SU-DHL-6 (cell line): ENCODE data around the gene CASP10.

Experiments
- H2AFZ ChIP-seq: fragments of 200-600 bp; sonication (generic); 2 replicates; pipeline ENCODE4 v1.6.1; 2014; ENCODE audit warnings: low read depth, mild to moderate bottlenecking, moderate library complexity, mixed read lengths, antibody characterized with exemption, low read length; ENCODE audit not compliant: severe bottlenecking
- H3F3A ChIP-seq: fragments of 200-600 bp; shearing (Covaris generic); 2 replicates; pipeline ENCODE4 v1.6.0; 2016; ENCODE audit warnings: antibody characterized with exemption, mild to moderate bottlenecking; ENCODE audit not compliant: insufficient read depth
- H3K27ac ChIP-seq: fragments of 200-600 bp; sonication (generic); 2 replicates; pipeline ENCODE4 v1.5.1; 2016; ENCODE audit warnings: low read depth, mild to moderate bottlenecking, low read length, moderate library complexity, mixed read lengths
- H3K27me3 ChIP-seq: fragments of 200-600 bp; sonication (generic), shearing (Covaris generic); 2 replicates; pipeline ENCODE4 v1.6.0; 2014; ENCODE audit warnings: mild to moderate bottlenecking, low read length
- H3K36me3 ChIP-seq: fragments of 200-600 bp; sonication (generic); 2 replicates; pipeline ENCODE4 v1.6.1; 2014; ENCODE audit warnings: mild to moderate bottlenecking, low read length, mixed read lengths
- H3K4me2 ChIP-seq: fragments of 300-600, 200-600 bp; shearing (Covaris generic), sonication (generic); 2 replicates; pipeline ENCODE4 v1.6.0; 2014; ENCODE audit warnings: low read length, low read depth, mild to moderate bottlenecking; ENCODE audit not compliant: poor library complexity, severe bottlenecking
- H3K4me3 ChIP-seq: fragments of 200-600 bp; sonication (generic); 2 replicates; pipeline ENCODE4 v1.5.1; 2014; ENCODE audit warnings: antibody characterized with exemption, low read length, mild to moderate bottlenecking, mixed read lengths; ENCODE audit not compliant: insufficient read depth, poor library complexity, severe bottlenecking
- H3K79me2 ChIP-seq: fragments of 200-600 bp; sonication (generic); 2 replicates; pipeline ENCODE4 v1.6.1; 2014; ENCODE audit warnings: mild to moderate bottlenecking, low read length, moderate library complexity; ENCODE audit not compliant: insufficient read depth
- H3K9ac ChIP-seq: fragments of 200-600 bp; sonication (generic); 2 replicates; pipeline ENCODE4 v1.7.0; 2014; ENCODE audit warnings: mild to moderate bottlenecking, low read length
- H3K9me2 ChIP-seq: fragments of 200-600 bp; sonication (generic); replicated peaks from 2 replicates; pipeline ENCODE4 v1.6.1; 2014; ENCODE audit warnings: low read length; ENCODE audit not compliant: insufficient read depth
- H3K9me3 ChIP-seq: fragments of 200-600 bp; sonication (generic); 2 replicates; pipeline ENCODE4 v1.6.1; 2014; ENCODE audit warnings: low read length, mixed read lengths; ENCODE audit not compliant: insufficient read depth
- H4K20me1 ChIP-seq: fragments of 200-600 bp; sonication (generic); 2 replicates; pipeline ENCODE4 v1.6.1; 2014; ENCODE audit warnings: low read depth, mild to moderate bottlenecking, antibody characterized with exemption, low read length, moderate library complexity, mixed read lengths
- EZH2phosphoT487 ChIP-seq: fragments of 200-600 bp; sonication (generic), shearing (Covaris generic); conservative IDR thresholded peaks from 2 replicates; pipeline ENCODE4 v1.6.1; 2018; ENCODE audit warnings: mild to moderate bottlenecking, antibody characterized with exemption, low read length, moderate library complexity, mixed read lengths
- TF ChIP-seq, protein P1 (sequence below): fragments of 200-600 bp; sonication (generic); IDR thresholded peaks from one replicate; pipeline ENCODE4 v1.5.1; 2017; ENCODE audit warnings: antibody characterized with exemption, mild to moderate bottlenecking, low read length, moderate library complexity; ENCODE audit not compliant: insufficient read depth, poor library complexity, severe bottlenecking

Gene CASP10

GRCh38 chr2:201231781-201232466, 49.0 kb downstream of the CASP10 start:
- peaks cover 19% of the 10 kb centered on the region for H3F3A ChIP-seq
- no peak overlapping the region for H3K4me3 ChIP-seq
- H3K9me3 ChIP-seq, result no peaks in the 10 kb centered on the region
- peak overlapping the region; percentile 28; the same call in 1 of the 2 replicates for H3K9ac ChIP-seq
- H4K20me1 ChIP-seq, result no peaks in the 10 kb centered on the region
- H3K27ac ChIP-seq, result peak overlapping the region; percentile 20; the same call in 1 of the 2 replicates
- H3K27me3 ChIP-seq, result no peaks in the 10 kb centered on the region
- peak overlapping the region; percentile 93 for H2AFZ ChIP-seq
- H3K79me2 ChIP-seq, result peaks cover 22% of the 10 kb centered on the region
- H3K9me2 ChIP-seq, result no peaks in the 10 kb centered on the region
- no peaks in the 10 kb centered on the region for H3K36me3 ChIP-seq
- H3K4me2 ChIP-seq, result peak overlapping the region; percentile 89
- no peak for TF ChIP-seq EZH2phosphoT487
- TF ChIP-seq, protein P1, sequence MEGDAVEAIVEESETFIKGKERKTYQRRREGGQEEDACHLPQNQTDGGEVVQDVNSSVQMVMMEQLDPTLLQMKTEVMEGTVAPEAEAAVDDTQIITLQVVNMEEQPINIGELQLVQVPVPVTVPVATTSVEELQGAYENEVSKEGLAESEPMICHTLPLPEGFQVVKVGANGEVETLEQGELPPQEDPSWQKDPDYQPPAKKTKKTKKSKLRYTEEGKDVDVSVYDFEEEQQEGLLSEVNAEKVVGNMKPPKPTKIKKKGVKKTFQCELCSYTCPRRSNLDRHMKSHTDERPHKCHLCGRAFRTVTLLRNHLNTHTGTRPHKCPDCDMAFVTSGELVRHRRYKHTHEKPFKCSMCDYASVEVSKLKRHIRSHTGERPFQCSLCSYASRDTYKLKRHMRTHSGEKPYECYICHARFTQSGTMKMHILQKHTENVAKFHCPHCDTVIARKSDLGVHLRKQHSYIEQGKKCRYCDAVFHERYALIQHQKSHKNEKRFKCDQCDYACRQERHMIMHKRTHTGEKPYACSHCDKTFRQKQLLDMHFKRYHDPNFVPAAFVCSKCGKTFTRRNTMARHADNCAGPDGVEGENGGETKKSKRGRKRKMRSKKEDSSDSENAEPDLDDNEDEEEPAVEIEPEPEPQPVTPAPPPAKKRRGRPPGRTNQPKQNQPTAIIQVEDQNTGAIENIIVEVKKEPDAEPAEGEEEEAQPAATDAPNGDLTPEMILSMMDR, result peak; percentile 91

DNA sequence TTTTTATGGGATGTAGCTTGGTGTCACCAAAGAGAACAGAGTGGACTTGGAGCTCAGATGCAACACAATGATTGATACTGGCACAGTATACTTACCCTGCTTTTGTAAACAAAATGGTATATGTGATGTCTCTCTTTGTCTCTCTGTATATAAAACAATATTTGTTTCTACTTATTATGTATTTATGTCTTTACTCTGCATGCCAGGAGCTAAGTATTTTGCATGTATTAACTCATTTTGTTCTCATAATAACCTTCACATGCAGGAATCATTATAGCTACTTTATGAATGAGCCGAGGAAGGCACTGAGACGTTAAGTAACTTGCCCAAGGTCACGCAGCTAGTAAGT, 49.5 kb downstream of the CASP10 start:
- no peaks in the 10 kb centered on the region for H3K9me2 ChIP-seq
- H3K4me3 ChIP-seq, result peak overlapping the region; percentile 78
- no peaks in the 10 kb centered on the region for H3K36me3 ChIP-seq
- H3K79me2 ChIP-seq, result peaks cover 22% of the 10 kb centered on the region
- TF ChIP-seq, protein P1, result no peak
- TF ChIP-seq EZH2phosphoT487, result no peak
- no peaks in the 10 kb centered on the region for H3K9me3 ChIP-seq
- peaks cover 19% of the 10 kb centered on the region for H3F3A ChIP-seq
- peak overlapping the region; percentile 89 for H3K4me2 ChIP-seq
- H3K27me3 ChIP-seq, result no peaks in the 10 kb centered on the region
- no peaks in the 10 kb centered on the region for H4K20me1 ChIP-seq
- H3K9ac ChIP-seq, result peak overlapping the region; percentile 28
- peak overlapping the region; percentile 93 for H2AFZ ChIP-seq
- peak overlapping the region; percentile 75 for H3K27ac ChIP-seq

DNA sequence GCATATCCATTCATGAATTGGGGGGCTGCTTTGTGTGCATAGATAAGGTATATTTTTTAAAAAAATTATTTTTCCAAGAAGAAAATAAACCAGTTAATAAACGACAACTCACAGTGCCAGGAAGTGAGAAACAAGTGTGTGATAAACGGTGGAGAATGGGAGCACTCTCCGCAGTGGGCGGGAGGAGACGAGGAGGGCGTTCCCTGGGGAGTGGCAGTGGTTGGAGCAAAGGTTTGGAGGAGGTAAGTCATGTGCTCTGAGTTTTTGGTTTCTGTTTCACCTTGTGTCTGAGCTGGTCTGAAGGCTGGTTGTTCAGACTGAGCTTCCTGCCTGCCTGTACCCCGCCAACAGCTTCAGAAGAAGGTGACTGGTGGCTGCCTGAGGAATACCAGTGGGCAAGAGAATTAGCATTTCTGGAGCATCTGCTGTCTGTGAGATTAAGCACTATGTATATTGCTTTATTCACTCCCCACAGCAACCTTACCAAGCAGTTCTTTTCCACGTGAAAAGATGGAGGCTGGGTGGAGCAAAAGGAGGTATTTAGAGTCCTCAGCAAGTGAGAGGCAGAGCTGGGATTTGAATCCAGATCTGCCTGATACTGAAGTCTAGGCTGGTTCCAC, 50.4 kb downstream of the CASP10 start:
- peak overlapping the region; percentile 71 for H3K9ac ChIP-seq

More for the DNA sequence above, 50.4 kb downstream of the CASP10 start:
- H3K27me3 ChIP-seq, result no peaks in the 10 kb centered on the region
- no peaks in the 10 kb centered on the region for H3K36me3 ChIP-seq
- no peaks in the 10 kb centered on the region for H3K9me3 ChIP-seq
- H3F3A ChIP-seq, result peaks cover 19% of the 10 kb centered on the region
- H3K4me2 ChIP-seq, result peak overlapping the region; percentile 89
- no peaks in the 10 kb centered on the region for H3K9me2 ChIP-seq
- H3K79me2 ChIP-seq, result peaks cover 22% of the 10 kb centered on the region
- H3K27ac ChIP-seq, result peak overlapping the region; percentile 75
- H2AFZ ChIP-seq, result peak overlapping the region; percentile 93
- TF ChIP-seq, protein P1, result no peak
- TF ChIP-seq EZH2phosphoT487, result no peak
- H3K4me3 ChIP-seq, result peak overlapping the region; percentile 78
- H4K20me1 ChIP-seq, result no peaks in the 10 kb centered on the region
